AG09319 (cell line): ENCODE measurements around the gene CAPG.
"Not testable (repeated sequence)": the region's sequence is repeated elsewhere in the genome, so short reads cannot be mapped to it uniquely, and the experiment has no call there.

ENCODE experiments used
- DNase-seq: peaks from one replicate; pipeline ENCODE4 v3.0.0-alpha.2; 2010; ENCODE audit warnings: low read depth; ENCODE audit errors: extremely low read depth
- TF ChIP-seq, protein P1 (sequence below): IDR thresholded peaks from 2 replicates; pipeline ENCODE4 v1.5.1; 2011; ENCODE audit warnings: low read depth, mild to moderate bottlenecking, inconsistent platforms, low read length, moderate library complexity

The CAPG gene

DNA sequence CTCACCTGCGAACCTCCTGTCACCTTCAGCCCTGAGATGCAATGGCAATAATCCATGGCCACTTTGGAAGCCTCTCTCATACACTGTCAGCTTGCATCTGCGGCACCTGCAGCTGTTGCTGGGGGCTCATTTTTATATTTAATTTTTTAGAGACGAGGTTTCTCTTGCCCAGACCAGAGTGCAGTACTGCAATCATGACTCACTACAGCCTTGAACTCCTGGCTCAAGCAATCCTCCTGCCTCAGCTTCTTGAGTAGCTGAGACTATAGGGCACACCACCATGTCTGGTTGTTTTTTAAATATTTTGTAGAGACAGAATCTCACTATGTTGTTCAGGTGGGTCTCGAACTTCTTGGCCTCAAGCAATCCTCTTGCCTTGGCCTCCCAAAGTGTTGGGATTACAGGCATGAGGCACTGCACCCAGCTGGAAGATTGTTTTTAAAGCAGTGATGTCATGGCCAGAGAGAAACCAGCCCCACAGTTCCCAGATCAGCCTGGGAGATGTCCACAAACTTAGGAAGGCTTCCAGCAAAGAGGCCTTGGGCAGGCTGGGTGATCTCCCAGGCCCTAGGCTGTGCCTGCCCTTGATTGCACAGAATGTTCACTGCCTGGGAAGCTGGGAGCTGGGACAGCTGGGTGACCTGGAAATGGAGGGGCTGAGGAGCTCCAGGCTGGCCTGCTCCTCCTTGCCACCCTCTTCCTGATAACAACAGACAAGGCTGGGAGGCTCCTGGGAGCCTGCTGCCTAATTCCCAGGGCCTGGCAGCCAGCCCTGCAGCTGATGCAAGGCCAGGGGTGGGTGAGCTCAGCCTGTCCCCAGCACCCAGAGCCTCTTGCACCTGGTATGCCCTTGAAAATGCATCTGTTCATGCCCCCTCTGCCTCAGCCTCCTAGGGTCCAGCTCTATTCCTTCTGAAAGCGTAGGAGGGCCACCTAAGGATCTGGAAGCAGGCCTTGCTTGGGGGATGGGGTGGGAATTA is 35.4 kb upstream of the CAPG start:
- DNase-seq = peak; percentile 79
- TF ChIP-seq, protein P1, sequence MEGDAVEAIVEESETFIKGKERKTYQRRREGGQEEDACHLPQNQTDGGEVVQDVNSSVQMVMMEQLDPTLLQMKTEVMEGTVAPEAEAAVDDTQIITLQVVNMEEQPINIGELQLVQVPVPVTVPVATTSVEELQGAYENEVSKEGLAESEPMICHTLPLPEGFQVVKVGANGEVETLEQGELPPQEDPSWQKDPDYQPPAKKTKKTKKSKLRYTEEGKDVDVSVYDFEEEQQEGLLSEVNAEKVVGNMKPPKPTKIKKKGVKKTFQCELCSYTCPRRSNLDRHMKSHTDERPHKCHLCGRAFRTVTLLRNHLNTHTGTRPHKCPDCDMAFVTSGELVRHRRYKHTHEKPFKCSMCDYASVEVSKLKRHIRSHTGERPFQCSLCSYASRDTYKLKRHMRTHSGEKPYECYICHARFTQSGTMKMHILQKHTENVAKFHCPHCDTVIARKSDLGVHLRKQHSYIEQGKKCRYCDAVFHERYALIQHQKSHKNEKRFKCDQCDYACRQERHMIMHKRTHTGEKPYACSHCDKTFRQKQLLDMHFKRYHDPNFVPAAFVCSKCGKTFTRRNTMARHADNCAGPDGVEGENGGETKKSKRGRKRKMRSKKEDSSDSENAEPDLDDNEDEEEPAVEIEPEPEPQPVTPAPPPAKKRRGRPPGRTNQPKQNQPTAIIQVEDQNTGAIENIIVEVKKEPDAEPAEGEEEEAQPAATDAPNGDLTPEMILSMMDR = no peak

DNA sequence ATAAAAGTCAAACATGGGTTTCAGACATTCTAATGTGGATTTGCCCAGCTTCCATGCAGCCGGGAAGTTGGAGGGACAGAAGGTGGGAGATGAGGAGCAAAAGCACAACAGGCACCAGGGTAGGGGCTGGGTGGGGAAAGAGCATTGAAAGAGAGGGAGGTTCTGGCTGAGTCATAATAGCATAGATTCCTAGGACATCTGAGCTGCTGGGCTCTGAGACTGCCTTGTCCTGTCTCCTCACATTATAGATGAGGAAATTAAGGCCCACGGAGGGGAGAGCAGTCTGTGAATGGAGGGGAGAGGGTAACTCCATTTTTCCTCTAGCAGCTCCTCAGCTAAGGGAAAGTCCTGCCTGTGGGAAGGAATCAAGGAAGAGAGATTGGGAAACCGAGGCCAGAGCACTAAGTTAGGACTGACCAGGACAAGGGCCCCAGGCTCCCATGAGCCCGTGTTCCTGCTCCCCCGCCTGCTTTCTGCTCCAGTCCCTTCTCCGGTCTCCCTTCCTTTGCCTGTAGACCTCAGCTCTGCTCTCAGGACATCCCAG is 34.5 kb upstream of the CAPG start:
- TF ChIP-seq, protein P1 = no peak
- DNase-seq = no peak

DNA sequence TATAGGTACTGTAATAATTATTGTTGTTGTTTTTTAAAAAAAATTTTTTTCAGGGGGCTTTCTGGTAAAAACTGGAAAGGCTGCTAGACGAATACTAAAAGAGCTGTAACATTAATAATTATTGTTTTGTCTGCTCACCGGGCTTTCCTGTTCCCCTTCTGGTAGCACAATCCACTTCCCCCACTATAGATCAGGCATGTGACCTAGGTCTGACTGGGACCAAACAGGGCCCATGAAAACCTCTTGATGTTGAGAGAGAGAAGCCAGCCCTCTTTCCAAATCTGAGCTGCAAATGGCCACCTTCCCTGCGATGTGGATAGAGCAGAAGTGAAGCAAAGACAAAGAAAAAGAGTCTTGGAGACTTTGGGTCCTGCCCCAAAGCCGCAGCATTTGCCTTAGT is 31.7 kb upstream of the CAPG start:
- TF ChIP-seq, protein P1 = no peak
- DNase-seq = no peak

DNA sequence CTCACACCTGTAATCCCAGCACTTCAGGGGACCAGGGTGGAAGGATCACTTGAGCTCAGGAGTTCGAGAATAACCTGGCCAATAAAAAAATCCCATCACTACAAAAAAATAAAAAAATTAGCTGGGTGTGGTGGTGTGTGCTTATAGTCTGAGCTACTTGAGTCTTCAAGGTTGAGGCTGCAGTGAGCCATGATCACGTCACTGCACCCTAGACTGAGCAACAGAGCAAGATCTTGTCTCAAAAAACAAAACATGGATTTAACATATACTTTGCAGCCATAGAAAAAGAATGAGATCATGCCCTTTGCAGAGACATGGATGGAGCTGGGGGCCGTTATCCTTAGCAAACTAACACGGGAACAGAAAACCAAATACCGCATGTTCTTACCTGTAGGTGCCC is 30.6 kb upstream of the CAPG start:
- TF ChIP-seq, protein P1 = no peak
- DNase-seq = no peak

DNA sequence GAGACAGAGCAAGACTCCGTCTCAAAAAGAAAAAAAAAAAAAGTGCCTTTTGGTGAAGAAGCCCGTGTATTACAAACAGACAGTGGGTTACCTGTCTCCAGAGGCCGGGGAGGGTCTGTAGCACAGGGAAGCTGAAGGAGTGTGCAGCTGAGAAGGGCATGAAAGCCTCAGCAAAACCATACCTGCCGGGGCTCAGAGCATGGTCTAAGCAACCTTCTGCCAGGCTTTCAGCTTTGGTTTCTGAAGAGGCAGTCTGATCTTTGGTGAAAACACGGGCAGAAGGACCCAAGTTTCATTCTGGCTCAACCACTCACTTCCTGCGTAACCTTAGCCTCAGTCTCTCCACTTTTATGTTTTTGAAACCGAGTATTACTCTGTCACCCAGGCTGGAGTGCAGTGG is 29.8 kb upstream of the CAPG start:
- no peak for DNase-seq
- TF ChIP-seq, protein P1 = no peak

DNA sequence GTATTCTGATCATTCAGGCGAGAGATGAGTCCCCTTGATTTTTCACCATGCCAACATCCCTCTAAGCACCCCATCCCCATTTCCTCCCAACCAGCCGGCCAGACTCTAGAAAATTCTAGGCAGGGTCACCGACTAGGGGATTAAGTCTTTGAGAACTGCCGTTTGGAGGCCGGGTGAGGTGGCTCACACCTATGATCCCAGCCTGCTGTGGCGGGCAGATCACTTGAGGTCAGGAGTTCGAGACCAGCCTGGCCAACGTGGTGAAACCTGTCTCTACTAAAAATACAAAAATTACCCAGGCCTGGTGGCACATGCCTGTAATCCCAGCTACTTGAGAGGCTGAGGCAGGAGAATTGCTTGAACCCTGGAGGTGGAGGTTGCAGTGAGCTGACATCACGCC is 29.4 kb upstream of the CAPG start:
- not testable (repeated sequence) for DNase-seq

DNA sequence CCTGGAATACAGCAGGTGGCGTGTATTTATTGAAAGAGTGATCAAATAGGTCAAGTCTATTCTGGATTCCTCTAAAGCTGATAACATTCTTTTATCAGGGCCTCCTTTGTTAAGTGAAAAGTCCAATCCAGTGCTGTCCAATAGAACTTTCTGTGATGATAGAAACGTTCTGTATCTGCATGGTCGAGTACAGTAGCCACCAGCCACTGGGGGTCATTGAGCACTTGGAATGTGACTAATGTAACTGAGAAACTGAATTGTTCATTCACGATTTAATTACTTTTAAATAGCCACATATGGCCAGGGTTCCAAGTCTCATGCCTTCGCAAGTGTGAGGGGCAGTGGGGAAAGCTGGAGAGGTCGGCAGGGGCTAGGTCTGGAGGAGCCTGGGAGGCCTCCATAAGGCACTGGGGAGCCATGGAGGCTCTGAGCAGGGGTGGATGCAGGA is 28.9 kb upstream of the CAPG start:
- DNase-seq = no peak
- TF ChIP-seq, protein P1 = no peak
